ENCODE measurements around the gene MPDZ. TPM values are rescaled to one million over a fixed set of nuclear protein-coding genes. Genes with fewer than 3 reads are reported as not detected.

Gene MPDZ
- total RNA-seq, 1 donor from 2014 or later, result 31.0 TPM

- H3K4me1 Mint-ChIP-seq (ENCODE audit: low read depth, unreplicated experiment), result no peaks in the 10 kb centered on the region
- TF ChIP-seq CTCF (IDR thresholded peaks at IDR 0.05; ENCODE audit: insufficient read depth, low read depth, low read length) (no peak), EZH2 (IDR thresholded peaks at IDR 0.05; ENCODE audit: insufficient read depth, low read length) (no peak)
- H3K9me3 Mint-ChIP-seq (ENCODE audit: unreplicated experiment), result no peaks in the 10 kb centered on the region
These were observed 116.2 kb downstream of the MPDZ start for GRCh38 chr9:13163287-13163686.

GRCh38 chr9:13160051-13160450, 119.4 kb downstream of the MPDZ start:
- H4K20me1 ChIP-seq (ENCODE audit: insufficient read depth, low read length), result no peaks in the 10 kb centered on the region
- no peak overlapping the region for H2AFZ ChIP-seq (ENCODE audit: low read depth, low read length)
- H3K9ac ChIP-seq (ENCODE audit: low read length), result no peak overlapping the region
- no peaks in the 10 kb centered on the region for H3K4me1 Mint-ChIP-seq (ENCODE audit: low read depth, unreplicated experiment)
- no peak overlapping the region for H3K4me3 ChIP-seq (ENCODE audit: insufficient read depth, low read depth, low read length)
- H3K27ac Mint-ChIP-seq (ENCODE audit: unreplicated experiment), result no peak overlapping the region
- FAIRE-seq (no peak), DNase-seq (ENCODE audit: low read depth) (no peak)
- H3K36me3 ChIP-seq (ENCODE audit: insufficient read depth, low read length), result no peaks in the 10 kb centered on the region
- H3K4me3 Mint-ChIP-seq (ENCODE audit: unreplicated experiment), result no peak overlapping the region
- H3K9me3 Mint-ChIP-seq (ENCODE audit: unreplicated experiment), result no peaks in the 10 kb centered on the region
- H3K27ac ChIP-seq (ENCODE audit: low read depth, low read length), result no peak overlapping the region
- no peak overlapping the region for H3K4me2 ChIP-seq (ENCODE audit: low read length)
- no peaks in the 10 kb centered on the region for H3K4me1 ChIP-seq (ENCODE audit: insufficient read depth, low read length)
- no peaks in the 10 kb centered on the region for H3K27me3 ChIP-seq (ENCODE audit: insufficient read depth, low read length)
- TF ChIP-seq EZH2 (IDR thresholded peaks at IDR 0.05; ENCODE audit: insufficient read depth, low read length) (no peak), CTCF (IDR thresholded peaks at IDR 0.05; ENCODE audit: insufficient read depth, low read depth, low read length) (no peak)
- H3K27me3 Mint-ChIP-seq (ENCODE audit: low read depth, unreplicated experiment), result no peaks in the 10 kb centered on the region
- H3K9me3 ChIP-seq (ENCODE audit: insufficient read depth, low read depth, low read length), result no peaks in the 10 kb centered on the region
- H3K36me3 Mint-ChIP-seq (ENCODE audit: low read depth, unreplicated experiment), result peaks cover 2% of the 10 kb centered on the region
- no peaks in the 10 kb centered on the region for H3K79me2 ChIP-seq (ENCODE audit: insufficient read depth, low read length)

More at GRCh38 chr9:13163287-13163686, 116.2 kb downstream of the MPDZ start:
- H3K27ac Mint-ChIP-seq (ENCODE audit: unreplicated experiment), result no peak overlapping the region
- Histone ChIP-seq H3K9me3 (ENCODE audit: insufficient read depth, low read depth, low read length) (no peaks in the 10 kb centered on the region), H3K9ac (ENCODE audit: low read length) (no peak overlapping the region), H3K4me3 (ENCODE audit: insufficient read depth, low read depth, low read length) (no peak overlapping the region), H3K4me2 (ENCODE audit: low read length) (no peak overlapping the region), H3K36me3 (ENCODE audit: insufficient read depth, low read length) (peaks cover 2% of the 10 kb centered on the region), H3K4me1 (ENCODE audit: insufficient read depth, low read length) (no peaks in the 10 kb centered on the region), H3K27me3 (ENCODE audit: insufficient read depth, low read length) (no peaks in the 10 kb centered on the region), H3K27ac (ENCODE audit: low read depth, low read length) (no peak overlapping the region), H2AFZ (ENCODE audit: low read depth, low read length) (no peak overlapping the region), H4K20me1 (ENCODE audit: insufficient read depth, low read length) (no peaks in the 10 kb centered on the region), H3K79me2 (ENCODE audit: insufficient read depth, low read length) (no peaks in the 10 kb centered on the region)
- DNase-seq (ENCODE audit: low read depth) (no peak), FAIRE-seq (no peak)
- no peak overlapping the region for H3K4me3 Mint-ChIP-seq (ENCODE audit: unreplicated experiment)
- H3K27me3 Mint-ChIP-seq (ENCODE audit: low read depth, unreplicated experiment), result no peaks in the 10 kb centered on the region
- H3K36me3 Mint-ChIP-seq (ENCODE audit: low read depth, unreplicated experiment), result peaks cover 5% of the 10 kb centered on the region

GRCh38 chr9:13158986-13159385, 120.5 kb downstream of the MPDZ start:
- Histone ChIP-seq H3K36me3 (ENCODE audit: insufficient read depth, low read length) (no peaks in the 10 kb centered on the region), H4K20me1 (ENCODE audit: insufficient read depth, low read length) (no peaks in the 10 kb centered on the region), H3K79me2 (ENCODE audit: insufficient read depth, low read length) (no peaks in the 10 kb centered on the region), H3K9me3 (ENCODE audit: insufficient read depth, low read depth, low read length) (no peaks in the 10 kb centered on the region), H2AFZ (ENCODE audit: low read depth, low read length) (no peak overlapping the region), H3K27ac (ENCODE audit: low read depth, low read length) (no peak overlapping the region), H3K27me3 (ENCODE audit: insufficient read depth, low read length) (no peaks in the 10 kb centered on the region), H3K4me3 (ENCODE audit: insufficient read depth, low read depth, low read length) (no peak overlapping the region), H3K4me1 (ENCODE audit: insufficient read depth, low read length) (no peaks in the 10 kb centered on the region), H3K9ac (ENCODE audit: low read length) (no peak overlapping the region), H3K4me2 (ENCODE audit: low read length) (no peak overlapping the region)
- no peaks in the 10 kb centered on the region for H3K9me3 Mint-ChIP-seq (ENCODE audit: unreplicated experiment)
- H3K36me3 Mint-ChIP-seq (ENCODE audit: low read depth, unreplicated experiment), result peaks cover 2% of the 10 kb centered on the region
- H3K4me1 Mint-ChIP-seq (ENCODE audit: low read depth, unreplicated experiment), result no peaks in the 10 kb centered on the region
- no peak for DNase-seq (ENCODE audit: low read depth)
- H3K27me3 Mint-ChIP-seq (ENCODE audit: low read depth, unreplicated experiment), result no peaks in the 10 kb centered on the region
- no peak overlapping the region for H3K4me3 Mint-ChIP-seq (ENCODE audit: unreplicated experiment)
- H3K27ac Mint-ChIP-seq (ENCODE audit: unreplicated experiment), result no peak overlapping the region
- TF ChIP-seq CTCF (IDR thresholded peaks at IDR 0.05; ENCODE audit: insufficient read depth, low read depth, low read length), result no peak
- TF ChIP-seq EZH2 (IDR thresholded peaks at IDR 0.05; ENCODE audit: insufficient read depth, low read length), result no peak
- FAIRE-seq, result no peak

Measured in astrocyte (in vitro differentiated cells and primary cell).